SKM-1 (cell line): ENCODE data around the gene APOO.

Experiments
- DNase-seq: peaks from one replicate; lab custom pipeline; 2025; ENCODE audit not compliant: unreplicated experiment; lab: John Stamatoyannopoulos, UW

Gene APOO

DNA sequence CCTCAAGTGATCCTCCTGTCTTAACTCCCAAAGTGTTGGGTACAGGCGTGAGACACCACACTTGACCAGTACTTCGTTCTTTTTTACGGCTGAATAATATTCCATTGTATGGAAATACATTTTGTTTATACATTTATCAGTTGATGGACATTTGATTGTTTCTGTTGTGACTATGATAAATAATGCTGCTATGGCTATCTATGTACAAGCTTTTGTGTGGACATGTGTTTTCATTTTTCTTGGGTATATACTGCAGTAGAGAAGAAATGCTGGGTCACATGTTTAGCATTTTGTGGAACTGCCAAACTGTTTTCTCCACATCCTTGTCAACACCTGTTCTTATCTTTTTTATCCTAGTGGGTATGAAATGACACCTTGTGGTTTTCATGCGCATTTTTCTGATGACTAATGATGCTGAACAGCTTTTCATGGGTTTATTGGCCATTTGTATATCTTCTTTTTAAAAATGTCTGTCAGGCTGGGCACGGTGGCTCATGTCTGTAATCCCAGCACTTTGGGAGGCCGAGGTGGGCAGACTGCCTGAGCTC lies 87.4 kb downstream of the APOO start:
- DNase-seq: no peak

DNA sequence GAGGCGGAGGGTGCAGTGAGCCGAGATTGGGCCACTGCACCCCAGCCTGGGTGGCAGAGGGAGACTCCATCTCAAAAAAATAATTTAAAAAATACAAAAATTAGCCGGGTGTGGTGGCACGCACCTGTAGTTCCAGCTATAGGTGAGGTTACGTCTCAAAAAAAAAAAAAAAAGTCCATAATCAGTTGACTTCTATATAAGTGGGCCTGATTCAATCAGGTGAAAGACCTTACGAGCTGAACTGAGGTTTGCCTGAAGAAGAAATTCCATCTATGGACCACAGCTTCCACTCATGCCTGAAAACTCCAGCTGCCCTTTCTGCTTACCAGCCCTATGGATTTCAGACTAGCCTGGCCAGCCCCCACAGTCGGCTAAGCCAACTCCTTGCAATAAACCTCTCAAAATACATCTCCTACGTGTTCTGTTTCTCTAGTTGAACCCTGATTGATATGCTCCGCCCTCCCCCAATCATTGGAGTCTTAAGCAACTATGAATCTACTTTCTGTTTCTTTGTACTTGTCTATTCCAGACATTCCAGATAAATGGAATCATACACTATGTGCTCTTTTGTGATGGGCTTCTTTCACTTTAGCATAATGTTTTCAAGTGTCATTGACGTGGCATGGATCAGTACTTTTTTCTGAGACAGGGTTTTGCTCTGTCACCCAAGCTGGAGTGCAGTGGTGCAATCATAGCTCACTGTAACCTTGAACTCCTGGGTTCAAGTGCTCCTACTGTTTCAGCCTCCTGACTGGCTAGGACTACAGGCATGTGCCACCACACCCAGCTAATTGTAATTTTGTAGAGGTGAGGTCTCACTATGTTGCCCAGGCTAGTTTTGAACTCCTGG lies 88.1 kb downstream of the APOO start:
- DNase-seq: no peak

GRCh38 chrX:23817979-23818336 lies 89.8 kb downstream of the APOO start:
- DNase-seq: no peak

GRCh38 chrX:23816179-23816578 lies 91.6 kb downstream of the APOO start:
- DNase-seq: no peak

- no peak for DNase-seq
Measured at GRCh38 chrX:23815376-23815775, 92.4 kb downstream of the APOO start.

DNA sequence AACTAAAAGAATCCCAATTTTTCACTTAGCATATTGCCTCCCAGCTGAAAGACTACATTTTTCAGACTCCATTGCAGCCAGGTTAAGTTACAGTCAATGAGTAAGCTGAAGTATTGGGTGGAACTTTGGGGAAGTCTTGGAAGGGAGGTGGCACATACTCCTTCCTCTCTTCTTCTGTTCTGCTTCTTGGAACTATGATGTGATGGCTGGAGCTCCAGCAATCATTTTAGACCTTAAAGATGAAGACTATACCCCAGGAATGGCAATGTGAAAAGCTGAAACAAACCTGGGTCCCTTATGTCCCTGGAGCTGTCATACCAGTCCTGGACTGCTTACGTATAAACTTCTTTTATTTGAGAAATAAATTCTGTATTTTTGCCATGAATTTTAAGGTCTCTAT lies 93.9 kb downstream of the APOO start:
- DNase-seq: no peak

DNA sequence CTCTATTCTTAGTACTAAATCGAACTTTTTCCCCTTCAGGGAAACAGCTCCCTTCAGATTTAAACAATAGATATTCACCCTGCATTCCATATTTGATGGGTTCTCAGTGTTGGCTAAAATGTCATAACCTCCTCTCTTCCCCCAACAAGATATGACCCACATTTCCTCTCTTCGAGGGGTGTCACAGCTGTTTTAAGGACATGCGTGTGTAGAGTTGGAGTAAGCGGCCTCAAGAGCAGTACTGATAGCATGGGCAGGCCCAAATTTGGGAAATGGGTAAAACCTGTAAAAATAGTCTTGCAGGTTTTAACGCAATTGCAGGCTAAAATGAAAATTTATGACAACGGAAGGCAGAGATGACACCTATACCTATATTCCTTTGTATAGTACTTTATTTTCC lies 96.1 kb downstream of the APOO start:
- no peak for DNase-seq

- peak; percentile 81 for DNase-seq
Measured at GRCh38 chrX:23811108-23811651, 96.6 kb downstream of the APOO start.

- DNase-seq: no peak
Measured at GRCh38 chrX:23810279-23810678, 97.5 kb downstream of the APOO start.

DNA sequence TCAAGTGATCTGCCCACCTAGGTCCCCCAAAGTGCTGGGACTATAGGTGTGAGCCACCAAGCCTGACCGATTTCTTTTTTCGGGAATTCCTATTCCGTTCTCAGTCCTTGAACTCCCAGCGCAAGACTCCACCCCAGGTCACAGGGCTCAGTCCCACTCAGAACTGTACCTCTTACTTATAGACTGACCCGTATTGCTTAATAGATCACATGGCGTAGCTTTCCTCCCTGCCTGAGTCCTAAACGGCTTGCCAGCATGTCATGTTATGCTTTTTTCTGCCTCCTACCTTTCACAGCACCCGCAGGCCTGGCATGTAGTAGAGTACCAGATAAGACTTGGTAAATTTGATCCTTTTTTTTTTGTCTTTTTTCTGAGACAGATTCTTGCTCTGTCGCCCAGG lies 102.3 kb downstream of the APOO start:
- DNase-seq: no peak

DNA sequence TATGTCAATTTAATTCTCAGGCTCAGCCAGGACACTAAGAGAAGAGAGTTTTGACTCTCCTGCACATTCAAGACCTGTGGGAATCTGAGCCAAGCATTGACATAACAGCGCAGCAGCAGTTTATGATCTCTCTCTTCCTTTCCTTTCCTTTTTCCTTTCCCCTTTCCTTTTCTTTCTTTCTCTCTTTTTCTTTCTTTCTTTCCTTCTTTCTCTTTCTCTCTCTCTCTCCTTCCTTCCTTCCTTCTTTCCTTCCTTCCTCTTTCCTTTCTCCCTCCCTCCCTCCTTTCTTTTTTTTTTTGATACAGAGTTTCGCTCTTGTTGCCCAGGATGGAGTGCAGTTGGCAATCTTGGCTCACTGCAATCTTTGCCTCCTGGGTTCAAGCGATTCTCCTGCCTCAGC lies 103.2 kb downstream of the APOO start:
- no peak for DNase-seq

DNA sequence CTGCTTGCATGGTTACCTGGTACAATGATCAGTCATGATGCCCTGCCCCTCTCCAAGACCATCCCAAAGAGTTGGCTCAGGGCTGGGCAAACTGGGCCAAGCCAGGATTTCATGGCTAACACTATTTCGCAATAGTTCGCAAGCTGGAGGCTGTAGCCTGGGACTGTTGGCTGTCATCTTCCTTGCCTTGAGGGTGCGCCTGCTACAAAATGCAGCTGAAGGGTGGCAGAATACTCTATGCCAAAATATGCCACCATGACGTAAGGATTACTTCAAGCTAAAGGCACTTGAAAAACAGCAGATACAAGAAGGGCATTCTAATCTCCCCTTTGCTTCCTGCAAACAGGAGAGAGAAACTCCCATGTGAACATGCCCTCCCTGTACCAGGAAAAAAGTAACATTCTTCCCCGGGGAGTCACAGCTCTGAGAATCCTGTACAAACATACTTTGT lies 103.8 kb downstream of the APOO start:
- DNase-seq: no peak

DNA sequence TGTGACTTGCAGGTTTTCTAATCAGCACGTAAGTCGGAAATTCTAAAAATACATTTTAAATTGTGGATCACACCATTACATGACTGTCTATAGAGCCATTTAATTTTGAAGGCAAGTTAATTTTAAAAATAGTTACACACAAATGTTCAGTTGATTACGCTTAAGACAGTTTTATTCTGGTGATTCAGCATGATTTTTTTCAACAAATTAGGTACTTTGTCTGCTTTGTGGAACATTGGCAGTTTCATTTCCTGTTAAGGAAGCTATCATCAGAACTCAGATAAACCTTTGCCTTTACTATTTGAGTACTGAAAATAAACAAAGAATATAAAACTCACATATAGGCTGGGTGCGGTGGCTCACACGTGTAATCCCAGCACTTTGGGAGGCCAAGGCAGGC lies 105.3 kb downstream of the APOO start:
- DNase-seq: no peak

DNA sequence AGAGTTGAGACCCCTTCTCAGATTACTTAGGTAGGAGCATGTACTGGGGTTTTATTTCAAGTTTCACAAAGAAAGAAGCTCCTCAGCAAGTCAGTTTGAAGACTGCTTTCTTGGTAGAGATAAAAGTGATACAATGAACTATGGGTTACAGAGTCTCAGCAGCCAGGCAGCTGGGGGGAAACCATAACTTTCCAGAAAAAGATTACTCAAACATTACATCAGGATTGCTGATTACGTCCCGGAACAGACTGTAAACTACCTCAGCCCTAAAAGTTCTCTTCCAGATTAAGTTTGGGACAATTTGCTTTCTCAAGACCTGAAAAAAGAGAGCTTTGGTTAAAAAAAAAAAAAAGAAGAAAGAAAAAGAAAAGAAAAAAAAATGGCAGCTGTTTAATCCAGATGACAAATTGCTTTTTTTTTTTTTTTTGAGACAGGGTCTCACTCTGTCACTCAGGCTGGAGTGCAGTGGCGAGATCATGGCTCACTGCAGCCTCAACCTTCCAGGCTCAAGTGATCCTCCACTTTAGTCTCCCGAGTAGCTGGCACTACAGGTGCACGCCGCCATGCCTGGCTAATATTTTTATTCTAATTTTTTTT lies 108.2 kb downstream of the APOO start:
- DNase-seq: no peak

- DNase-seq: no peak
Measured at GRCh38 chrX:23797371-23798128, 110.2 kb downstream of the APOO start.

DNA sequence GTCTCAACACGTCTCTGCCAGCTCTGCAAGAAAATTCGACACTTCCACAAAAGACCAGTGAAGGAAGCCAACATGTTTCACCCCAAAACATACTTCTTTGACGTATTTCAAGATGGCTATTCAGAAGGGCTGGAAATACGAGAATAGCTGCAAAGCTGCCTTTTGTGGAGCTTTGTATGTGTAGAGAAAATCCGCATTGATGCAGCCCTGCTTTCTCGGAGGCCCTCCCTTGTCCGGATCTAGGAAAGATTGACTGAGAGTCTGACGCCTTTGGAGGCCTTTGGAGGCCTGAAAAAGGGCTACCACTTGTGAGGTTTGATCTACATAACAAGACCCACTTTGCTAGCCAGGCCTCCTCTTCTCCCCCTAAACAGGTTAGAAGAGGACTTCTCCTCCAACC lies 112.5 kb downstream of the APOO start:
- DNase-seq: no peak

- no peak for DNase-seq
Measured at GRCh38 chrX:23792861-23793553, 114.7 kb downstream of the APOO start.

- no peak for DNase-seq
Measured at GRCh38 chrX:23790155-23790497, 117.6 kb downstream of the APOO start.

DNA sequence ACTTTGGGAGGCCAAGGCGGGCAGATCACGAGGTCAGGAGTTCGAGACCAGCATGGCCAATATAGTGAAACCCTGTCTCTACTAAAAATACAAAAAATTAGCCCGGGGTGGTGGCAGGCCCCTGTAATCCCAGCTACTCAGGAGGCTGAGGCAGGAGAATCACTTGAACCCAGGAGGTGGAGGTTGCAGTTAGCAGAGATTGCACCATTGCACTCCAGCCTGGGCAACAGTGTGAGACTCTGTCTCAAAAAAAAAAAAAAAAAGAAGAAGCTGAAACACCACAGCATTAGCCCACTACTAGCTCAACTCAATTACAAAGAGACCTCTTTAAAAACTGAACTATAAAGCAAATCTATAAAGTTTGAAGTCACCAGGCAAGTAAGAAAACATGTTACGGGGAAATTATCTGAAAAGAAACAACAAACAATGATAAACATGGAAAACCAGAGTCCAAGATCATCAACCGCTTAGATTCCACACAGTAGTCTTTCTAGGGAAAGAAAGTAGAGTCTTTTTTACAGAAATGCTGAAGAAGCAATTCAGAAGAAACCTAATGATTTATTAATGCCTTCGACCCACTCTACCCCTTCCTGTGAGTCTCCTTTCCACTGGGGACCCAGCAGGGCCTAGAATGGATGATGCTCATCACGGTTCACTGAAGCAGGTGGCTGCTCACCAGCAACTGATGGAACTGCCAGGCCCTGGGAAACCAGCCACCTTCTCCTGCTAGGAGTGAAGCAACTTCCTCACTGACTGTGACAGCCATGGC lies 118.2 kb downstream of the APOO start:
- DNase-seq: no peak

GRCh38 chrX:23788946-23789345 lies 118.8 kb downstream of the APOO start:
- no peak for DNase-seq
